HL-60/S4 treated with retinoic acid at 250 ng/mL for 4 days and 3 days (cell line): Measurements from ENCODE around the gene PHACTR2.
"Not testable (repeated sequence)": the region's sequence is repeated elsewhere in the genome, so short reads cannot be mapped to it uniquely, and the experiment has no call there.

Source experiments
- in situ Hi-C: fragments of 300-500 bp; cut with MboI; formaldehyde crosslinking; loops from 2 replicates; pipeline ENCODE4 v1.7.0; 2022; ENCODE audit warnings: low sequenced_read_pairs

PHACTR2 gene

GRCh38 chr6:143677891-143678791 lies at the start of gene PHACTR2:
Gene PHACTR2, plus strand, starts transcription at chr6:143677965. Its CDS starts 199 bp downstream, at chr6:143678164.
- in situ Hi-C loops = no loop called here

DNA sequence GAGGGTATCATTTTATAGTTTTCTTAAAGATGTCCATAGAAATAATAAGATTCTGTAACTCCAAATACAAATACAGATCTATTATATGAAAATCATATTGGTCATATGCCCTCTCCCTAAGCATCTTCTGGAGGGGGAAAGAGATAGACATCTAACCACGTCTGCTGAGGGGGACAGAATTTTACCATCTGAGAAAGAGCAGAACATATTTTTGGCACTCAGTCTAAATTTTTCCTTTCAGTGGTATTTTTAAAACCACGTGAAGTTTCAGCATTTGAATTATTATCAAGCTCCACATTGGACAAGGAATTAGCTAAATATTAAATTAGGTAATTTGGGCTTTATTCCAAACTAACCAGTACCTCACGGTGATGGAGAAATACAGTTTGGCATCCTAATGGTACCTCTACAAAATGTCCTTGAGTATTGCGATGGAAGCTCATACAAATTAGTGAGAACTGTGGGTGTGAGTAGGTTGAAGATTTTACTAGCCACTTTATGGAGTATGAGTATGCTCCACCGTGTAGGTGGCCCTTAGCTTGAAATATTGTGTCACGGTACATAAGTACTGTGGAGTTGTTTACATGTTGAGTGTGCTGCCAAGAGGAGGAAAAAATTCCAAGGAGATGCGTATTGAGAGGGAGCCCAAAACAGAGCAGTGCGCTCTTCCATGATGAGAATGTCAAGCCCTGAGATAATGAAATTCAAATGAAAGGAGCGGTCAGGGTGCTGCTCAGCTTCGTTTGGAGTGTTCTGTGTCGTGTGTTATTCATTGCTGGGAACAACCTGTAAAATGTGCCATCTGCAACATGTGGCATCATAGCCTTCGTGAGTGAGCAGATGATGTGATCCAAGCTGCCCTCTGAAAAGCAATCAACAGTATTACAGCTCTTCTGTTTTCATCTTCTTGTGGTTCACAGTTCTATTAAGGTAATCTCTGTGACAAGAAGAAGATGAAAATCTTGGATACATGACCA lies 48.4 kb upstream of the PHACTR2 start:
- in situ Hi-C loops = no loop called here

- in situ Hi-C loops = not testable (repeated sequence)
These were observed 46.6 kb upstream of the PHACTR2 start for GRCh38 chr6:143631196-143631595.

DNA sequence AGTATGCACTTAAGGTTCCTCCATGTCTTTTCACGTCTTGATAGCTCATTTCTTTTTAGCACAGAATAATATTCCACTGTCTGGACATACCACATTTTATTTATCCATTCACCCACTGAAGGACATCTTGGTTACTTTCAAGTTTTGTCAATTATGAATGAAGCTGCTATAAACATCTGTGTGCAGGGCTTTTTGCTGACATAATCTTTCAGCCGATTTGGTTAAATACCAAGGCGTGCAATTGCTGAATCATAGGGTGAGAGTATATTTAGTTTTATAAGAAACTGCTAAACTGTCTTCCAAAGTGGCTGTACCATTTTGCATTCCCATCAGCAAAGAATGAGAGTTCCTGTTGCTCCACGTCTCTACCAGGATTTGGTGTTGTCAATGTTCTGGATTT lies 44.9 kb upstream of the PHACTR2 start:
- in situ Hi-C loops = no loop called here

- in situ Hi-C loops = no loop called here
These were observed 43.3 kb upstream of the PHACTR2 start for GRCh38 chr6:143634486-143634885.

- in situ Hi-C loops = no loop called here
These were observed 40.1 kb upstream of the PHACTR2 start for GRCh38 chr6:143637691-143638090.

DNA sequence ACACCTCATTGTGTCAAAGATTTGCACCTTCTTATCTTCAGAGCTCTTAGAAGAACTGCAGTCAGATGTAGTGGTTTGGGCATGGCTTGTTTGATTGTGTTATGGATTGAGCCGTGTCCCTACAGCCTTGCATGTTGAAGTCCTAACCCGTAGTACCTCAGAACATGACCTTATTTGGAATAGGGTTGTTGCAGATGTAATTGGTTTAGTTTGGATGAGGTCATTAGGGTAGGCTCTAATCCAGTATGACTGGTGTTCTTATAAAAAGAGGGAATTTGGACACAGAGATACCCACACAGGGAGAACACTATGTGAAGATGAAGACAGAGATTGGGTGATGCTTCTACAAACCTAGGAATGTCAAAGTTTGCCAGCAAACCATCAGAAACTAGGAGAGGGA lies 35.4 kb upstream of the PHACTR2 start:
- in situ Hi-C loops = no loop called here

DNA sequence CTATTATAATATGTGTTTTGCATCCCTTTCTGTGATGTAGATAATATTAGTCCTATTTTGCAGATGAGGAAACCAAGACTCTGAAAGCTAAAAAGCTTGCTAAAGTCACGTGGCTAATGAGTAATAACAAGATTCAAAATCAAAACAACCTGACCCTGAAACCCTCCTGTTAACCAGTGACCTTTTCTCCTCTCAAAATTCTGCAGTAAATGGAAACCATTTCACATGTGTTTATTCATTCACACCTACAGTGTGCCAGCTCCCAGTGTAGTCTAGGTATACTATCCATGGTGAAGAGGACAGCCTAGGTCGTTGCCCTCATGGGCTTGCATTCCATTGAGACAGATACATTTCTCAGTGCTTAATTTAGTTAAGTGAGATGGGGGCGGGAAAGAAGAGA lies 30.6 kb upstream of the PHACTR2 start:
- in situ Hi-C loops = no loop called here

- in situ Hi-C loops = no loop called here
These were observed 30.0 kb upstream of the PHACTR2 start for GRCh38 chr6:143647732-143648131.

DNA sequence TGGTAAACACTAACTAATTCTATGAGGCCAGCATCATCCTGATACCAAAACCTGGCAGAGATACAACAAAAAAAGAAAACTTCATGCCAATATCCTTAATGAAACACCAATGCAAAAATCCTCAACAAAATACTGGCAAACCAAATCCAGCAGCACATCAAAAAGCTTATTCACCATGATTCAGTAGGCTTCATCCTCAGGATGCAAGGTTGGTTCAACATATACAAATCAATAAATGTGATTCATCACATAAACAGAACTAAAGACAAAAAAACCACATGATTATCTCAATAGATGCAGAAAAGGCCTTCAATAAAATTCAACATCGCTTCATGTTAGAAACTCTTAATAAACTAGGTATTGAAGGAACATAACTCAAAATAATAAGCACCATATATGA lies 28.4 kb upstream of the PHACTR2 start:
- in situ Hi-C loops = not testable (repeated sequence)

DNA sequence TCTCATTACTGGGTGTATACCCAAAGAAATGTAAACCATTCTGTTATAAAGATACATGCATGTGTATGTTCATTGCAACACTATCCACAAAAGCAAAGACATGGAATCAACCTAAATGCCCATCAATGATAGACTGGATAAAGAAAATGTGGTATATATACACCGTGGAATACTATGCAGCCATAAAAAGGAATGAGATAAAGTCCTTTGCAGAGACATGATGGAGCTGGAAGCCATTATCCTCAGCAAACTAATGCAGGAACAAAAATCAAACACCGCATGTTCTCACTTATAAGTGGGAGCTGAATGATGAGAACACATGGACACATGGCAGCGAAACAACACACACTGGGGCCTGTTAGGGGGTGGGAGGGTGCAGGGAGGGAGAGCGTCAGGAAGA lies 26.4 kb upstream of the PHACTR2 start:
- in situ Hi-C loops = not testable (repeated sequence)

- in situ Hi-C loops = no loop called here
These were observed 24.9 kb upstream of the PHACTR2 start for GRCh38 chr6:143652841-143653331.

GRCh38 chr6:143655541-143655940 lies 22.2 kb upstream of the PHACTR2 start:
- in situ Hi-C loops = no loop called here

- in situ Hi-C loops = no loop called here
These were observed 21.7 kb upstream of the PHACTR2 start for GRCh38 chr6:143656026-143656425.

DNA sequence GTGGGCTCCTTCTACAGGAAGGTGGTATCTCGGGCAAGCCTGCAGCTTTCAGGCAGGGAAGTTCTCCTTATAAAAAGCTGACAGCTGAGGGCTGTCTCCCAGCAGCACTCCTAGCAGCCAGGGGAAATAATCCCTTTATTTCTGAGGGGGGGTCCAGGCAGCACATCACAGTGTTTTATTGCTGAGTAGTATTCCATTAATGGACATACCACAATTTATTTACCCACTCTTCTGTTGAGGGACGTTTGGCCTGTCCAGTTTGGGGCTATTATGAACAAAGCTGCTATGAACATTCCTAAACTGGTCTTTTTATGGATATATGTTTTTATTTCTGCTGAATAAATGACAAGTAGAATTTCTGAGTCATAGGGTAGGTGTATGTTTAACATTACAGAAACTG lies 20.0 kb upstream of the PHACTR2 start:
- in situ Hi-C loops = no loop called here

DNA sequence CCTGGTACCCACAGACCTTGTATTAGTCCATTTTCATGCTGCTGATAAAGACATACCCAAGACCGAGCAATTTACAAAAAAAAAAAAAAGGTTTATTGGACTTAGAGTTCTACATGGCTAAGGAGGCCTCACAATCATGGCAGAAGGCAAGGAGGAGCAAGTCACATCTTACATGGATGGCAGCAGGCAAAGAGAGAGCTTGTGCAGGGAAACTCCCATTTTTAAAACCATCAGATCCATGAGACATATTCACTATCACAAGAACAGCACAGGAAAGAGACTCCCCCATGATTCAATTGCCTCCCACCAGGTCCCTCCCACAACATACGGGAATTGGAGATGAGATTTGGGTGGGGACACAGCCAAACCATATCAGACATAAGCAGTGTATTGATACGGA lies 17.6 kb upstream of the PHACTR2 start:
- in situ Hi-C loops = not testable (repeated sequence)

DNA sequence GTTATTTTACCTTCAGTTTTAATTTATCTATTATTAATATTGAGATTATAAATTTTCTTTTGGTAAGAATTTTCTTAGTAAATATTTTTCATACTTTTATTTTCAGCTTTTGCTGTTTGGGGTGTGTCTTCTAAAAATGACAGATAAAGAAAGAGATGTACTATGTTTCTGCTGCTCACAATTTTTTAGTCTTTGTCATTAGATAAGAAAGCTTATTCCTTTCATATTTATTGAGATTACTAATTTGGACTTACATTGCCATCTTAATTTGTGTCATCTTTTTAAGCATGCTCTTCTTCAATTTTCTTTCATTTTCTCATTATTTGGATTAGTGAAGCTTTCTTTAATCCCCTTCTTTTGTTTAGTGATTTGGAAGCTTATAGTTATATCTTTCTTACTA lies 13.6 kb upstream of the PHACTR2 start:
- in situ Hi-C loops = no loop called here

DNA sequence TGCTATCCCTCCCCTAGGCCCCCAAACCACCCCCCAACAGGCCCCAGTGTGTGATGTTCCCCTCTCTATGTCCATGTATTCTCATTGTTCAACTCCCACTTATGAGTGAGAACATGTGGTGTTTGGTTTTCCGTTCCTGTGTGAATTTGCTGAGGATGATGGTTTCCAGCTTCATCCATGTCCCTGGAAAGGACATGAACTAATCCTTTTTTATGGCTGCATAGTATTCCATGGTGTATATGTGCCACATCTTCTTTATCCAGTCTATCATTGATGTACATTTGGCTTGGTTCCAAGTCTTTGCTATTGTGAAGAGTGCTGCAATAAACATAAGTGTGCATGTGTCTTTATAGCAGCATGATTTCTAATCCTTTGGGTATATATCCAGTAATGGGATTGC lies 11.8 kb upstream of the PHACTR2 start:
- in situ Hi-C loops = not testable (repeated sequence)

- in situ Hi-C loops = not testable (repeated sequence)
These were observed 8.3 kb upstream of the PHACTR2 start for GRCh38 chr6:143669483-143669882.

GRCh38 chr6:143673669-143674068 lies 4.1 kb upstream of the PHACTR2 start:
- in situ Hi-C loops = no loop called here
